Hepatocyte (in vitro differentiated cells): Measurements from ENCODE around the gene ZNF407.

Experiments
- EZH2 ChIP-seq: fragments of 200-600 bp; sonication (generic); IDR thresholded peaks from 2 replicates; pipeline ENCODE4 v1.6.1; 2016; ENCODE audit warnings: antibody characterized with exemption, mild to moderate bottlenecking, borderline replicate concordance
- TF ChIP-seq, protein P1 (sequence below): fragments of 200-600 bp; sonication (generic); IDR thresholded peaks from 2 replicates; pipeline ENCODE4 v1.5.1; 2016; ENCODE audit warnings: antibody characterized with exemption, mild to moderate bottlenecking; ENCODE audit not compliant: poor library complexity

DNA sequence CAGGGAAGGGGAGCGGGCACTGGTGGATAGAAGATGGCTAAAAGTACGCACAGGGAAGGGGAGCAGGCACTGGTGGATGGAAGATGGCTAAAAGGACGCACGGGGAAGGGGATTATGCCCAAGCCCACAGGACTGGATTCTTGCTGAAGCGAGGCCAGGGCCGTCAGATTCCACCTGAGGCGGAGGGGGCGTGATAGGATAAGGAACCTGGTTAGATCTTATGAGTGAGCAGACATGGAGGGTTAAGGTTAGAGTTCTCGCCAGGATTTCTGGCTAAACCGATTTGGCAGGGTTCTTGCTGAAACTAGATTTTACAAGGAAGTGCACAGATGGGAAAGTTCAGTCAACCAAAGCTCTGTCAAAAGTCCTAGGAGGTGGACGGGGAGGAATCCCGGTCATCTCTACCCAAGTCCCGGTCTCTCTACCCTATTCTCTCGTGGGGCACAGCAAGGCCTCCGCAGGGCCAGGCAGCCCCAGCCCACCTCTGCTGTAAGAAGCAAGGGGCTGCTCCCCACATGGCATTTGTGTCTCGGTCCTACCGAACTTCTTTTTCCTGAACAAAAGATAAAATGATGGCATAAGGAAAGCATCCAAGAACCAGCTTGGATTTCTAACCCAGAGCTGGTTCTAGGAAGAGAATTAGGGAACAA lies 470.5 kb downstream of the ZNF407 start:
- TF ChIP-seq, protein P1, sequence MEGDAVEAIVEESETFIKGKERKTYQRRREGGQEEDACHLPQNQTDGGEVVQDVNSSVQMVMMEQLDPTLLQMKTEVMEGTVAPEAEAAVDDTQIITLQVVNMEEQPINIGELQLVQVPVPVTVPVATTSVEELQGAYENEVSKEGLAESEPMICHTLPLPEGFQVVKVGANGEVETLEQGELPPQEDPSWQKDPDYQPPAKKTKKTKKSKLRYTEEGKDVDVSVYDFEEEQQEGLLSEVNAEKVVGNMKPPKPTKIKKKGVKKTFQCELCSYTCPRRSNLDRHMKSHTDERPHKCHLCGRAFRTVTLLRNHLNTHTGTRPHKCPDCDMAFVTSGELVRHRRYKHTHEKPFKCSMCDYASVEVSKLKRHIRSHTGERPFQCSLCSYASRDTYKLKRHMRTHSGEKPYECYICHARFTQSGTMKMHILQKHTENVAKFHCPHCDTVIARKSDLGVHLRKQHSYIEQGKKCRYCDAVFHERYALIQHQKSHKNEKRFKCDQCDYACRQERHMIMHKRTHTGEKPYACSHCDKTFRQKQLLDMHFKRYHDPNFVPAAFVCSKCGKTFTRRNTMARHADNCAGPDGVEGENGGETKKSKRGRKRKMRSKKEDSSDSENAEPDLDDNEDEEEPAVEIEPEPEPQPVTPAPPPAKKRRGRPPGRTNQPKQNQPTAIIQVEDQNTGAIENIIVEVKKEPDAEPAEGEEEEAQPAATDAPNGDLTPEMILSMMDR, result no peak
- TF ChIP-seq EZH2, result no peak
